Subcutaneous preadipocyte (primary cell): ENCODE data around the gene WNT10A. TPM values are rescaled to one million over a fixed set of nuclear protein-coding genes. Genes with fewer than 3 reads are reported as not detected.

Experiments
- small RNA-seq: library from RNA; depleted of rRNA; stranded (forward); fragments of <200 nt; gene quantifications from one replicate; pipeline ENCODE3, GENCODE V24; 2012
- total RNA-seq: library from RNA; depleted of rRNA; stranded (reverse); fragments of >200 nt; gene quantifications from 2 replicates; pipeline ENCODE4 v1.2.3, GENCODE V29; 2012

Gene WNT10A
- not detected in 2 replicates for total RNA-seq

GRCh38 chr2:218880102-218880858 lies at the start of gene WNT10A:
Gene WNT10A, plus strand, starts transcription at chr2:218880852. Its CDS starts 144 bp downstream, at chr2:218880996.

GRCh38 chr2:218831378-218831990 lies 49.2 kb upstream of the WNT10A start, which contains the start of gene PRKAG3:
Gene PRKAG3, minus strand, starts transcription at chr2:218831803.

GRCh38 chr2:218859556-218859987 lies 21.1 kb upstream of the WNT10A start, which contains the start of gene WNT6:
Gene WNT6, plus strand, starts transcription at chr2:218859805. Its CDS starts 233 bp downstream, at chr2:218860038.

Small RNAs within 50 kb of the gene (small RNA-seq; reads per million reads assigned to genes)
- not detected for gene RNU6-642P

Other genes starting within 250 kb of the WNT10A start
- gene ZNF142, start 221.2 kb upstream of the WNT10A start, total RNA-seq: 12.9 and 20.9 TPM in 2 replicates
- 42.6 and 48.1 TPM in 2 replicates for gene BCS1L, start 221.2 kb upstream of the WNT10A start, total RNA-seq
- gene RNF25, start 208.8 kb upstream of the WNT10A start, total RNA-seq: 29.8 and 39.3 TPM in 2 replicates
- 22.4 and 24.0 TPM in 2 replicates for gene STK36, start 208.8 kb upstream of the WNT10A start, total RNA-seq
- gene TTLL4, start 170.0 kb upstream of the WNT10A start, total RNA-seq: 12.1 and 15.1 TPM in 2 replicates
- gene CYP27A1, start 98.7 kb upstream of the WNT10A start, total RNA-seq: 0.98 and 3.7 TPM in 2 replicates
- gene PRKAG3, start 49.0 kb upstream of the WNT10A start, total RNA-seq: 0.37 TPM in 1 of 2 replicates, not detected in the other
- not detected in 2 replicates for gene WNT6, start 21.0 kb upstream of the WNT10A start, total RNA-seq
- not detected in 2 replicates for gene CDK5R2, start 78.8 kb downstream of the WNT10A start, total RNA-seq
- gene FEV, start 104.3 kb downstream of the WNT10A start, total RNA-seq: not detected in 2 replicates
- gene CRYBA2, start 112.6 kb downstream of the WNT10A start, total RNA-seq: not detected in 2 replicates
- gene CFAP65, start 160.7 kb downstream of the WNT10A start, total RNA-seq: 0.20 TPM in 1 of 2 replicates, not detected in the other
- gene IHH, start 180.1 kb downstream of the WNT10A start, total RNA-seq: not detected in 2 replicates